Activated CD8-positive, alpha-beta T cell treated with anti-CD3 and anti-CD28 coated beads for 36 hours (primary cell): ENCODE results near the gene ETS1. TPM values are rescaled to one million over a fixed set of nuclear protein-coding genes. Genes with fewer than 3 reads are reported as not detected.
A peak's percentile ranks its signal among the peaks of the same experiment; 100 is the strongest.

Source experiments
- ATAC-seq: fragments of 200-7000 bp; cut with Tn5 transposase; one replicate; pipeline ENCODE4 v1.10.0; 2021; ENCODE audit warnings: mild to moderate bottlenecking, moderate library complexity
- CTCF ChIA-PET: fragments of 350-600 bp; sonication (Branson Sonifier 250); formaldehyde crosslinking; loops from one replicate; lab custom pipeline; 2021; ENCODE audit warnings: antibody characterized with exemption; lab: Charles Lee
- POLR2A ChIA-PET: fragments of 350-600 bp; sonication (Branson Sonifier 250); formaldehyde crosslinking; loops from one replicate; lab custom pipeline; 2021; ENCODE audit warnings: antibody characterized with exemption; lab: Charles Lee
- DNase-seq: peaks from one replicate; pipeline ENCODE4 v3.0.0-alpha.2; 2020
- H3K27ac Mint-ChIP-seq: one replicate; pipeline ENCODE4 v1.8.0; 2021; ENCODE audit warnings: mild to moderate bottlenecking, mixed read lengths
- H3K27me3 Mint-ChIP-seq: one replicate; pipeline ENCODE4 v1.8.0; 2021; ENCODE audit warnings: mixed read lengths
- H3K36me3 Mint-ChIP-seq: one replicate; pipeline ENCODE4 v1.8.0; 2021; ENCODE audit warnings: low read depth, mixed read lengths
- H3K4me1 Mint-ChIP-seq: one replicate; pipeline ENCODE4 v1.8.0; 2021; ENCODE audit warnings: low read depth, mixed read lengths
- H3K4me3 Mint-ChIP-seq: one replicate; pipeline ENCODE4 v1.8.0; 2021; ENCODE audit warnings: mild to moderate bottlenecking, moderate library complexity, mixed read lengths
- H3K9me3 Mint-ChIP-seq: one replicate; pipeline ENCODE4 v1.8.0; 2021; ENCODE audit warnings: mixed read lengths
- CTCF ChIP-seq: fragments of 200-600 bp; IDR thresholded peaks from one replicate; pipeline ENCODE4 v1.8.0; 2022; ENCODE audit warnings: antibody characterized with exemption, mild to moderate bottlenecking
- intact Hi-C: fragments of 100-400 bp; cut with micrococcal nuclease; formaldehyde crosslinking; loops from one replicate; pipeline ENCODE4 v1.10.0; 2022
- total RNA-seq, 2 experiments: library from RNA; stranded (reverse); gene quantifications; one replicate each; pipeline ENCODE4 v1.2.3, GENCODE V29; 2021

The ETS1 gene
- total RNA-seq, 2 experiments from 2014 or later, result 527 to 532 TPM

GRCh38 chr11:128501632-128502549 is 85.5 kb downstream of the ETS1 start:
- no peak for ATAC-seq
- CTCF ChIA-PET, result interaction anchor here (0.8 to 26.3 kb wide), 18 partner anchors 8 to 344 kb away, joined by 3 to 400 read pairs (median 4); no protein-coding TSS in a partner anchor
- DNase-seq, result no peak
- Mint-ChIP-seq H3K4me1 (peaks cover 92% of the 10 kb centered on the region), H3K27ac (peak overlapping the region; percentile 96), H3K36me3 (peaks cover 90% of the 10 kb centered on the region), H3K27me3 (no peaks in the 10 kb centered on the region), H3K9me3 (no peaks in the 10 kb centered on the region), H3K4me3 (peak overlapping the region; percentile 95)
- POLR2A ChIA-PET, result interaction anchor here (0.6 to 37.3 kb wide), 9 partner anchors 17 to 212 kb away, joined by 3 to 1082 read pairs (median 3); no protein-coding TSS in a partner anchor
- intact Hi-C loops, result loop anchor here (10.0 kb wide), 1 partner anchor 207 kb away; no protein-coding TSS in a partner anchor
- no peak for TF ChIP-seq CTCF

GRCh38 chr11:128501008-128501407 is 86.3 kb downstream of the ETS1 start:
- ChIA-PET CTCF (interaction anchor here (0.8 to 26.3 kb wide), 8 partner anchors 9 to 330 kb away, joined by 3 to 400 read pairs (median 4); no protein-coding TSS in a partner anchor), POLR2A (interaction anchor here (1.0 to 37.3 kb wide), 5 partner anchors 18 to 211 kb away, joined by 3 to 1082 read pairs (median 3); no protein-coding TSS in a partner anchor)
- H3K36me3 Mint-ChIP-seq, result peaks cover 90% of the 10 kb centered on the region
- no peak for DNase-seq
- H3K4me1 Mint-ChIP-seq, result peaks cover 92% of the 10 kb centered on the region
- no peaks in the 10 kb centered on the region for H3K27me3 Mint-ChIP-seq
- no peak for ATAC-seq
- H3K4me3 Mint-ChIP-seq, result peak overlapping the region; percentile 95
- H3K9me3 Mint-ChIP-seq, result no peaks in the 10 kb centered on the region
- intact Hi-C loops, result loop anchor here (10.0 kb wide), 1 partner anchor 206 kb away; no protein-coding TSS in a partner anchor
- TF ChIP-seq CTCF, result no peak
- peak overlapping the region; percentile 96 for H3K27ac Mint-ChIP-seq

- CTCF ChIA-PET, result interaction anchor here (0.8 to 26.3 kb wide), 7 partner anchors 9 to 331 kb away, joined by 3 to 400 read pairs (median 4); no protein-coding TSS in a partner anchor
- peaks cover 92% of the 10 kb centered on the region for H3K4me1 Mint-ChIP-seq
- no peak for TF ChIP-seq CTCF
Observed at GRCh38 chr11:128500493-128500892, 86.9 kb downstream of the ETS1 start.

GRCh38 chr11:128499613-128500253 is 87.6 kb downstream of the ETS1 start:
- DNase-seq (no peak), ATAC-seq (no peak)
- Mint-ChIP-seq H3K27ac (peak overlapping the region; percentile 98), H3K36me3 (peaks cover 90% of the 10 kb centered on the region), H3K9me3 (no peaks in the 10 kb centered on the region), H3K27me3 (no peaks in the 10 kb centered on the region), H3K4me3 (peak overlapping the region; percentile 88), H3K4me1 (peaks cover 92% of the 10 kb centered on the region)
- TF ChIP-seq CTCF, result no peak
- intact Hi-C loops, result loop anchor here (10.0 kb wide), 1 partner anchor 205 kb away; no protein-coding TSS in a partner anchor
- CTCF ChIA-PET, result interaction anchor here (2.7 to 26.3 kb wide), 4 partner anchors 19 to 210 kb away, joined by 10 to 400 read pairs (median 13); no protein-coding TSS in a partner anchor
- POLR2A ChIA-PET, result interaction anchor here (0.6 to 37.3 kb wide), 6 partner anchors 20 to 209 kb away, joined by 3 to 1082 read pairs (median 4); no protein-coding TSS in a partner anchor

More at GRCh38 chr11:128500493-128500892, 86.9 kb downstream of the ETS1 start:
- Mint-ChIP-seq H3K27ac (peak overlapping the region; percentile 96), H3K9me3 (no peaks in the 10 kb centered on the region), H3K4me3 (peak overlapping the region; percentile 95), H3K36me3 (peaks cover 90% of the 10 kb centered on the region), H3K27me3 (no peaks in the 10 kb centered on the region)
- intact Hi-C loops, result loop anchor here (10.0 kb wide), 1 partner anchor 206 kb away; no protein-coding TSS in a partner anchor
- ATAC-seq (no peak), DNase-seq (no peak)
- POLR2A ChIA-PET, result interaction anchor here (0.6 to 37.3 kb wide), 8 partner anchors 19 to 211 kb away, joined by 3 to 1082 read pairs (median 3); no protein-coding TSS in a partner anchor
